GM23248 (cell line): Measurements from ENCODE around the gene CLDN5. TPM values are rescaled to one million over a fixed set of nuclear protein-coding genes. Genes with fewer than 3 reads are reported as not detected.

ENCODE experiments used
- DNase-seq: peaks from one replicate; pipeline ENCODE4 v3.0.0-alpha.2; 2015
- H2AFZ ChIP-seq: fragments of 200-600 bp; sonication (generic); 2 replicates; pipeline ENCODE4 v1.6.1; 2016; ENCODE audit warnings: antibody characterized with exemption
- H3F3A ChIP-seq: fragments of 200-600 bp; sonication (generic); 2 replicates; pipeline ENCODE4 v1.6.1; 2016; ENCODE audit warnings: mild to moderate bottlenecking, antibody characterized with exemption, mixed run types; ENCODE audit not compliant: insufficient read depth
- H3K27ac ChIP-seq: fragments of 200-600 bp; sonication (generic); 2 replicates; pipeline ENCODE4 v1.5.1; 2016; ENCODE audit warnings: mild to moderate bottlenecking
- H3K27me3 ChIP-seq: fragments of 200-600 bp; sonication (generic); replicated peaks from 2 replicates; pipeline ENCODE4 v1.6.1; 2016; ENCODE audit warnings: mild to moderate bottlenecking; ENCODE audit not compliant: insufficient read depth
- H3K36me3 ChIP-seq: fragments of 200-600 bp; sonication (generic); 2 replicates; pipeline ENCODE4 v1.6.1; 2016; ENCODE audit warnings: low read depth, mild to moderate bottlenecking
- H3K4me1 ChIP-seq: fragments of 200-600 bp; sonication (generic); 2 replicates; pipeline ENCODE4 v1.6.1; 2016; ENCODE audit warnings: mild to moderate bottlenecking; ENCODE audit not compliant: insufficient read depth
- H3K4me2 ChIP-seq: fragments of 200-600 bp; sonication (generic); one replicate; pipeline ENCODE4 v1.6.1; 2016; ENCODE audit warnings: mild to moderate bottlenecking; ENCODE audit not compliant: unreplicated experiment
- H3K4me3 ChIP-seq: fragments of 200-600 bp; sonication (generic); 2 replicates; pipeline ENCODE4 v1.5.1; 2016; ENCODE audit warnings: mild to moderate bottlenecking
- H3K79me2 ChIP-seq: fragments of 200-600 bp; sonication (generic); 2 replicates; pipeline ENCODE4 v1.6.1; 2016; ENCODE audit warnings: mild to moderate bottlenecking; ENCODE audit not compliant: insufficient read depth
- H3K9ac ChIP-seq: fragments of 200-600 bp; sonication (generic); 2 replicates; pipeline ENCODE4 v1.6.1; 2016; ENCODE audit warnings: mild to moderate bottlenecking
- H3K9me2 ChIP-seq: fragments of 200-600 bp; sonication (generic); 2 replicates; pipeline ENCODE4 v1.6.1; 2016; ENCODE audit warnings: mixed run types, mild to moderate bottlenecking, moderate library complexity; ENCODE audit not compliant: insufficient read depth
- H3K9me3 ChIP-seq: fragments of 200-600 bp; sonication (generic); one replicate; pipeline ENCODE4 v1.6.1; 2017; ENCODE audit warnings: low read depth
- H4K20me1 ChIP-seq: fragments of 200-600 bp; sonication (generic); 2 replicates; pipeline ENCODE4 v1.6.0; 2016; ENCODE audit not compliant: insufficient read depth
- EZH2 ChIP-seq: fragments of 200-600 bp; sonication (generic); IDR thresholded peaks from 2 replicates; pipeline ENCODE4 v1.6.1; 2018; ENCODE audit warnings: antibody characterized with exemption, mild to moderate bottlenecking; ENCODE audit not compliant: insufficient read depth, poor library complexity, severe bottlenecking
- EZH2phosphoT487 ChIP-seq: fragments of 200-600 bp; sonication (generic); IDR thresholded peaks from 2 replicates; pipeline ENCODE4 v1.6.1; 2018; ENCODE audit warnings: antibody characterized with exemption, moderate library complexity, mild to moderate bottlenecking, low read depth; ENCODE audit not compliant: insufficient read depth
- WGBS, 2 experiments: methylation state at CpG; one replicate each; pipeline ENCODE4 v1.1.6; 2015 to 2017; ENCODE audit warnings: low lambda C conversion rate in 2 of 2, low coverage in 1 of 2; ENCODE audit errors: missing lambda C conversion rate in 2 of 2; 5-methylcytosine and 5-hydroxymethylcytosine counted together
- in situ Hi-C: fragments of 300-500 bp; cut with MboI; formaldehyde crosslinking; loops from 2 replicates; pipeline ENCODE4 v1.15.0; 2020
- polyA plus RNA-seq: library from polyadenylated mRNA; unstranded; fragments of >200 nt; fragmentation: Nextera tagmentation; extraction: Ambion mirVana; gene quantifications from 2 replicates; pipeline ENCODE4 v1.2.1, GENCODE V29; 2016
- total RNA-seq: library from RNA; depleted of rRNA; stranded (reverse); fragments of >200 nt; shearing (Covaris generic); gene quantifications from 2 replicates; pipeline ENCODE4 v1.2.3, GENCODE V29; 2014

CLDN5 gene
- total and polyA plus RNA-seq, 2 experiments from 2014 or later = not detected

- in situ Hi-C loops = no loop called here
- no peaks in the 10 kb centered on the region for H3K9me3 ChIP-seq
- 84 to 88% methylated on average over 7 of the region's 7 CpGs for WGBS, 2 experiments
These were observed 20.8 kb downstream of the CLDN5 start for GRCh38 chr22:19503367-19503766.

GRCh38 chr22:19501897-19502447, 22.2 kb downstream of the CLDN5 start:
- H3K4me1 ChIP-seq = peaks cover 3% of the 10 kb centered on the region; the same call in 1 of the 2 replicates
- H3K9ac ChIP-seq = no peak overlapping the region
- H3K27ac ChIP-seq = no peak overlapping the region
- DNase-seq = no peak
- H3K4me2 ChIP-seq = no peak overlapping the region
- H4K20me1 ChIP-seq = no peaks in the 10 kb centered on the region
- in situ Hi-C loops = no loop called here
- TF ChIP-seq EZH2phosphoT487 (no peak), EZH2 (no peak)
- H3K27me3 ChIP-seq = no peaks in the 10 kb centered on the region
- no peak overlapping the region for H2AFZ ChIP-seq
- no peak overlapping the region for H3K4me3 ChIP-seq
- WGBS, 2 experiments = 97% methylated on average over 3 of the region's 3 CpGs
- no peaks in the 10 kb centered on the region for H3K79me2 ChIP-seq
- no peaks in the 10 kb centered on the region for H3K9me3 ChIP-seq
- H3F3A ChIP-seq = no peaks in the 10 kb centered on the region
- no peaks in the 10 kb centered on the region for H3K36me3 ChIP-seq
- H3K9me2 ChIP-seq = no peaks in the 10 kb centered on the region

More at GRCh38 chr22:19503367-19503766, 20.8 kb downstream of the CLDN5 start:
- H3K4me1 ChIP-seq = no peaks in the 10 kb centered on the region
- DNase-seq = no peak
- TF ChIP-seq EZH2 = no peak
- no peak overlapping the region for H2AFZ ChIP-seq
- H4K20me1 ChIP-seq = no peaks in the 10 kb centered on the region
- H3K9me2 ChIP-seq = no peaks in the 10 kb centered on the region
- H3K27me3 ChIP-seq = no peaks in the 10 kb centered on the region
- H3K79me2 ChIP-seq = no peaks in the 10 kb centered on the region
- no peak overlapping the region for H3K4me3 ChIP-seq
- H3K9ac ChIP-seq = no peak overlapping the region
- H3K27ac ChIP-seq = no peak overlapping the region
- H3F3A ChIP-seq = no peaks in the 10 kb centered on the region
- no peaks in the 10 kb centered on the region for H3K36me3 ChIP-seq
- H3K4me2 ChIP-seq = no peak overlapping the region

- peaks cover 6% of the 10 kb centered on the region; the same call in 1 of the 2 replicates for H3K4me1 ChIP-seq
- H3K9me2 ChIP-seq = no peaks in the 10 kb centered on the region
- in situ Hi-C loops = no loop called here
- no peak overlapping the region for H3K4me3 ChIP-seq
- H3K9me3 ChIP-seq = no peaks in the 10 kb centered on the region
- no peak for TF ChIP-seq EZH2
- TF ChIP-seq EZH2phosphoT487 = no peak
- no peak overlapping the region for H2AFZ ChIP-seq
- DNase-seq = no peak
- H4K20me1 ChIP-seq = no peaks in the 10 kb centered on the region
- no peak overlapping the region for H3K4me2 ChIP-seq
- no peaks in the 10 kb centered on the region for H3F3A ChIP-seq
- H3K36me3 ChIP-seq = no peaks in the 10 kb centered on the region
- no peaks in the 10 kb centered on the region for H3K27me3 ChIP-seq
- WGBS, 2 experiments = 95 to 96% methylated on average over 4 of the region's 4 CpGs
- no peak overlapping the region for H3K27ac ChIP-seq
- no peaks in the 10 kb centered on the region for H3K79me2 ChIP-seq
- no peak overlapping the region for H3K9ac ChIP-seq
These were observed 24.3 kb downstream of the CLDN5 start for GRCh38 chr22:19499880-19500242.

- no peak for TF ChIP-seq EZH2
- TF ChIP-seq EZH2phosphoT487 = no peak
- Histone ChIP-seq H2AFZ (no peak overlapping the region), H3K4me2 (no peak overlapping the region), H3K9ac (no peak overlapping the region), H3K36me3 (no peaks in the 10 kb centered on the region), H3K9me3 (no peaks in the 10 kb centered on the region), H3K27ac (no peak overlapping the region), H3K9me2 (no peaks in the 10 kb centered on the region), H3K4me1 (peaks cover 6% of the 10 kb centered on the region; the same call in 1 of the 2 replicates), H3F3A (no peaks in the 10 kb centered on the region), H3K27me3 (no peaks in the 10 kb centered on the region), H4K20me1 (no peaks in the 10 kb centered on the region), H3K4me3 (no peak overlapping the region), H3K79me2 (no peaks in the 10 kb centered on the region)
- no peak for DNase-seq
- WGBS, 2 experiments = 89% methylated on average over 7 of the region's 7 CpGs
- in situ Hi-C loops = no loop called here
These were observed 24.9 kb downstream of the CLDN5 start for GRCh38 chr22:19499236-19499879.
